HG02885 (cell line): Measurements from ENCODE around the gene PCGF5.
A peak's percentile ranks its signal among the peaks of the same experiment; 100 is the strongest.
"Not testable (repeated sequence)": the region's sequence is repeated elsewhere in the genome, so short reads cannot be mapped to it uniquely, and the experiment has no call there.

Experiments
- ATAC-seq: cut with Tn5 transposase; IDR thresholded peaks from one replicate; pipeline ENCODE4 v1.9.1; 2021; ENCODE audit warnings: mild to moderate bottlenecking; ENCODE audit not compliant: unreplicated experiment, poor library complexity

PCGF5 gene

DNA sequence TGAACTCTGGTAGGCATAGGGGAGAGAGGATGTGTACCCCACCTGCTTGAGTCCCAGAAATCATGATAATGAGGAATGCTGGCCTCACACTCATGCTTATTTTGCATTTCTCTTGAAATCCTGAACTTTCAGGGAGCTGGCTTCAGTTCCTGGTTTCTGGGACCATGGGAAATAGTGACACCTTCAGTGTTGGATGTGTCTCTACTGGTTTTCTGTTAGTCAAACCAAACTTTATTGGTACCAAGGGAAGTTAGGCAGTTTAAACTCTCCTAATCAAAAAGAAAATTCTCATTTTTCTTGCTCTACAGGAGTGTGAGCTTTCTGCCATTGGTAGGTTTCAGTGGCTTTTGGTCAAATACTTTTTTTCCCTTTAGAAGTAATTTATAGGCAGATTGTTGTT is 11.8 kb upstream of the PCGF5 start:
- no peak for ATAC-seq

DNA sequence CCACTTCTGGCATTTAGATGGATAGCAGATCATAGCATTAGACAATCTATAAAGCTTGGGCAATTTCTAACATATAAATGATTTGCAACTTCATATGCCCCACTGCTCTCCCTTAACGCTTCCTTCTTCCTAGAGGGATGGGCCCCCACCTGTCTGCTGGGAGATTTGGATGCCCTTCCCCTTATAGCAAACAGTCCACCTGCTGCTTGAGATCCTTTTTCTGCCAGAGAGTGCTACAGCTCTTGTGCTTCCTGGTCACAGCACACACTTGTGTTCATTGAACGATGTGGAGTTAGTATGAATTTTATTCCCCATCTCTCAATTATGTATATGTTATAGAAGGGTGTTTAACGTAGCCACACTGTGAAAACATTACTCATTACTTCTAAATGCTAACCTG is 10.4 kb upstream of the PCGF5 start:
- ATAC-seq, result no peak

DNA sequence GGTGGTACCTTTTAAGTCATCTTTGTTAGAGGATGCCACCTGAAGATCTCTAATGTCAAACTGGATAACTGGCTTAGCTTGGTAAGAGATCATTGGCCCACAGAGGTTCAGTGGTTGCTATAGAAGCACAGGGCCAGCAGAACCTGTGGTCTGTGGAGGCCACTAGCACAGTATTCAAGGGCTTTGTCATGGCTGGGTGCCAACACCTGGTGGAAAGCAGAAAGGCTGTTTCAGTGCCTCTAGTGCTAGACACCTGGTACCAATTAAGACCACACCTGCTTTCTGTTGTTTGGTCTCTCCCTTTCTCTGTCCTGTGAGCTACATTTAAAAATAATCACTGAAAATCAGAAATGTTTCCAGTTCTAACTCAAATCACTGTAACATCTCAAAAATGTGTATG is 10.0 kb upstream of the PCGF5 start:
- peak; percentile 89 for ATAC-seq

GRCh38 chr10:91211675-91212074 is 8.8 kb upstream of the PCGF5 start:
- ATAC-seq, result no peak

- no peak for ATAC-seq
These were observed 5.6 kb upstream of the PCGF5 start for GRCh38 chr10:91214911-91215310.

DNA sequence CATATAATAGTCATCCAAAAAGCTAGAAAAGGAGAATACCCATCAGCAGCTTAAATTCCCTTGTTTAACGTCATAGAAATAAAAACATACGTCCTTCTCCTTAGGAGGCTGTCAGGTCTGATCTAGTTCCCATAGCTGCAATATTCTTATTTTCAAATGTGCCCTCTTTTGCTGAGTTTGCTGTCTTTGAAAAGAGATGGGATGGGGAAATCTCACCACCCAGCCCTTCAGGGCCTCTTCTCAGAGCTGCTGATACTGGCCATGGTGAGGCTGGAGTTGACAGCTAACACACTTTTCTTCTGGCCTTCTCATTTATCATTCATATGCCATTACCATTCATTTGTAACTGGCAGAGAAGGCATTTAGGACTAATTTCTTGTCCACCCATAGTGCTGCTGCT is 5.1 kb upstream of the PCGF5 start:
- no peak for ATAC-seq

DNA sequence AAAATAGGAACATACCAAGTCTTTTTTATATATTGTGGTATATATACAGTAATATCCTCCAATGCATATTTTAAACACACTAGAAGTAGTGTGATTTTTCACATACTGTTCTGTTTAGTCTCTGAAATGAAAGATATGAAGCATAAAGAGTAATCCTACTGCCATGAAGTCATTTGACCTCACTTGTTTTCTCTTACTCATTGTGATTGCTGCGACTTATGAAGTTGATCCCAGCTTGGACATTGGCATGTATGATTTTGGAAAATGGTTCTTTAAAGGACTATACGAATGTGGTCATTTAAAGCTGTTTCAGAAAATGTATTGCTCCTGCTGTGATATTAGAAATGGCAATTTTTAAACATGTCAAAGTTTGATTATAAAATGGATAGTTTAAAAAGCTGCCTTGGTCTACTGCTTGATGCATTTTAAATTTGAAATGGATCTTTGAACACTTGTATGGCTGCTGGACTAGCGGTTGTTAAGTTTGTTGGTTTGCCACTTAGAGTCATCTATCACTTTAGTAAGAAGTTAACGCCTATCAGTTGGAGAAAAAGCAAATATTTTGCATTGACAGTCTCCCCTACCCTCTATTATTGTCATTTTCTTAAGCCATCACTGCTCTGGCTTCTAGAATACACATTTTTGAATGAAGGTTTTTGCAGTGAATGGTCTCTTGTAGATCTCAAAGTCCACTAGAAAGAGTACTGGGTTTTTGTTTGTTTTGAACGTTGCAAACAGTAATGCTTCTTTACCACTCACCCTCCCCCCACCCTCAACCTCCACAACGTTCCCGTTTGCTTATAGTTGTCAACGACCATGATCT is 881 bp upstream of the PCGF5 start:
- ATAC-seq, result no peak

DNA sequence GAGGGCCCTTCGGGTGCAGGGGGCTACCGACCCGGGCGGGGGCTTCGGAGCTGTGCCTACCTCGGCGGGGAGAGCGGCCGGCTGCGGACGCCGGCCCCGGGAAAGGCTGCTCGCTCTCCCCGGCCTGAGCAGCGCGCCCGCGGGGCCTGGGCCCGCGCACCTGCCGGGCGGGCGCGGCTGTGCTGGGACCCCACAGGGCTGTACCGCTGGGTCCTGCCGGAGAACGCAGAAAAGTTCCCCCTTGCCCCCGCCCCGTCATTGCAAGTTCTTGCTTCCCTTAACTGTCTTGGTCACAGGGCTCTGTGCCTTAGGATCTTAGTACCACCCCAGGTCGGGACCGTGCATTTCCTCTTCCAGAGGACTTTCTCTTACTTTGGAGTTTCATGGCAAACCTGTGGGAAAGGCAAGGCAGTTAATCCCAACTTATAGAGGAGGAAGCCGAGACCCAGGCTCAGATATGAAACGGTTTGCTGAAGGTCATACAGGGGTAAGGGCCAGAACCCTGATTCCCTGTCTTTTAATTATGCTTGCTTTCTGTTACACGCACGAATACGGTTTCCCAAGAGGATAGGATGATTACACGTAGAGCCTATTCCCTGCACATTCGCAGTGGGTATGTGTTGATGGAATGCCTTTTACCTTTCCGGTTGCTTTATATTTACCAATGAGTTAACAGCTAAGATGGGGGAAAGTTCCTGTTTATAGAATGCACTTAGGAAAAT is 652 bp downstream of the PCGF5 start:
- peak; percentile 31 for ATAC-seq

GRCh38 chr10:91226093-91226492 is 5.6 kb downstream of the PCGF5 start:
- no peak for ATAC-seq

GRCh38 chr10:91227576-91227975 is 7.1 kb downstream of the PCGF5 start:
- no peak for ATAC-seq

DNA sequence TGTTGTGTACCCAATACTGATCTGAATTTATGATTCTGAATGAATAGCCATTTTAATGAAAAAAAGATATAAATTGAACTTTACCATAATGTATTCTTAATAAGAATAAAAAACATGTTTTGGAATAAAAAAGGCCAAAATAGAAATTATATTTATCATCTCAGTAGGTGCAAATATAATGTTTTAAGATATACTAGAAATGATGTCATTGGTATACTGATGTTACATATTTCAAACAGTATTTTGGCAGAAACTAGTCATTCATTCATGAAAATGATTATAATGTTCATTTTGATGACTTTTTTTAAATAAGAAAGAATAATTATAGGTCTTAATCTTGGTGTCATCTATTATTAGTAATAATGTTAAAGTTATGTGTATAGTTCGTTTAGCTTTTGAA is 9.2 kb downstream of the PCGF5 start:
- ATAC-seq, result no peak

- ATAC-seq, result no peak
These were observed 17.7 kb downstream of the PCGF5 start for GRCh38 chr10:91238191-91238590.

- ATAC-seq, result no peak
These were observed 19.3 kb downstream of the PCGF5 start for GRCh38 chr10:91239789-91240188.

GRCh38 chr10:91242940-91243339 is 22.5 kb downstream of the PCGF5 start:
- ATAC-seq, result no peak

- ATAC-seq, result no peak
These were observed 27.1 kb downstream of the PCGF5 start for GRCh38 chr10:91247360-91248111.

- no peak for ATAC-seq
These were observed 29.2 kb downstream of the PCGF5 start for GRCh38 chr10:91249700-91250099.

DNA sequence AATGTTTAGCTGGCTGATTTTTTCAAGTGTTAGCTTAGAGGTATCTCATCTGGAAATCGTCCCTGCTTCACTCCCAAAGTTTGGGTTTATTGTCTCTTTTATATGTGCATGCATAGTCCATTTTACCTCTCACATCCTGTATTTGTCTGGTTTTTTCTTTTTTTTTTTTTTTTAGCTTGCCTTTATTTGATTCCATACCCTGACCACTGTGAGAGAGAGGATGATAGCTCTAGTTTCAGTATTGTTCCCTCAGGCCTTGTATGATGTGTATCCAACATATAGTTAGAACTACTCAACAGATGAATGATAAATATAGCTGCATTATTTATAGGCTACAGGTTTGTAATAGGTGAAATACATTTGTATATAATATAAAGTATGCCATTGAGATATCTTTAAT is 29.9 kb downstream of the PCGF5 start:
- ATAC-seq, result no peak

- ATAC-seq, result no peak
These were observed 31.1 kb downstream of the PCGF5 start for GRCh38 chr10:91251430-91252056.

- no peak for ATAC-seq
These were observed 32.8 kb downstream of the PCGF5 start for GRCh38 chr10:91253300-91253699.

GRCh38 chr10:91257310-91257709 is 36.8 kb downstream of the PCGF5 start:
- no peak for ATAC-seq

- not testable (repeated sequence) for ATAC-seq
These were observed 40.0 kb downstream of the PCGF5 start for GRCh38 chr10:91260417-91260816.
